ACC112 (cell line): ENCODE results near the gene ADAMTS10.

ENCODE experiments used
- H2AFZ ChIP-seq: fragments of 200-600 bp; sonication (generic); one replicate; pipeline ENCODE4 v1.6.0; 2017; ENCODE audit warnings: antibody characterized with exemption, low read length; ENCODE audit not compliant: unreplicated experiment
- H3K27ac ChIP-seq: fragments of 200-600 bp; sonication (generic); 2 replicates; pipeline ENCODE4 v1.5.1; 2014; ENCODE audit warnings: low read depth, mild to moderate bottlenecking, antibody characterized with exemption, low read length, moderate library complexity
- H3K27me3 ChIP-seq: fragments of 200-600 bp; sonication (generic); 2 replicates; pipeline ENCODE4 v1.6.1; 2014; ENCODE audit warnings: mild to moderate bottlenecking, antibody characterized with exemption, low read length, moderate library complexity, mixed read lengths; ENCODE audit not compliant: insufficient read depth
- H3K36me3 ChIP-seq: fragments of 200-600 bp; sonication (generic); 2 replicates; pipeline ENCODE4 v1.6.1; 2016; ENCODE audit warnings: mild to moderate bottlenecking, antibody characterized with exemption, low read length, moderate library complexity, mixed read lengths; ENCODE audit not compliant: insufficient read depth
- H3K4me1 ChIP-seq: fragments of 200-600 bp; sonication (generic); one replicate; pipeline ENCODE4 v1.6.1; 2016; ENCODE audit warnings: low read length, mixed read lengths; ENCODE audit not compliant: insufficient read depth, unreplicated experiment, control insufficient read depth
- H3K4me3 ChIP-seq: fragments of 200-600 bp; sonication (generic); 2 replicates; pipeline ENCODE4 v1.5.1; 2014; ENCODE audit warnings: mild to moderate bottlenecking, low read depth, low read length
- H3K79me2 ChIP-seq: fragments of 200-600 bp; sonication (generic); one replicate; pipeline ENCODE4 v1.6.0; 2016; ENCODE audit warnings: low read length; ENCODE audit not compliant: control insufficient read depth, unreplicated experiment, insufficient read depth

Gene ADAMTS10

DNA sequence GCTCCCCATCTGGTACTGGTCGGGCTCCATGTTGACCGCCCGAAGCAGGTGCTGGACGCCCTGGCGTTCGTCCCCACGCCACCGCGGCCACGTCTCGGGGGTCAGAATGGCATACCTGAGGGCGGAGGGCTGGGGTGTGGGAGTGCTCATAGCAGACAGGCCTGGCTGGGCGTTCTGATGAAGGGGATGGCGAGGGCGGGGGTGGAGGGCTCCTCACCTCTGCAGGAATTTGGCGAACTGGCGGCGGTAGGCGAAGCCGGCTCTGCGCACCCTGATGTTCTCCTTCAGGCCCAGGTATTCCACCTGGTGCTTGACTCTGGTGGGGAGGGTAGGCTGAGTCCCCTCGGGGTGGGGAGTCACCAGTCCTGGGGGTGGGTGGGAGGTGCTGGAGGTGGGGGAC is 74.2 kb downstream of the ADAMTS10 start:
- Histone ChIP-seq H3K27ac (no peak overlapping the region), H3K27me3 (no peaks in the 10 kb centered on the region), H3K4me3 (no peak overlapping the region), H2AFZ (no peak overlapping the region), H3K4me1 (peaks cover 2% of the 10 kb centered on the region), H3K79me2 (no peaks in the 10 kb centered on the region), H3K36me3 (no peaks in the 10 kb centered on the region)

DNA sequence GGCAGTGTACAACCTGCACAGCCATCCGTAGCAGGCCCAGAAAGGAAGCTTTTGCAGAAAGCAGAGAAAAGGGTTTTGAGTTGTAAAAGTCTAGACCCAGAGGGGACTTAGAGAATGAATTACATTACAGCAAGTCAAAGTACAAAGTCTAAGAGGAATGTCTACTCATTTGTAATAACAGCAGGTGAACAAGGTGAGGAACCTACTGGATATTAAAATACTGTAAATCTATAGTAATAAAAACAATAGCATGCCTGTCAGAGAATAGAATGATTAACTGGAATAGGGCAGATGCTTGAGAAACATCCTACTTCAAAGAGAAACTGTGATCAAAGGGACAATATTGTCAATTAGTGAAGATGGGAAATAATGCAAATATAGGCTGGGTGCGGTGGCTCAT is 78.3 kb downstream of the ADAMTS10 start:
- Histone ChIP-seq H3K4me3 (no peak overlapping the region), H3K27me3 (no peaks in the 10 kb centered on the region), H3K27ac (no peak overlapping the region), H2AFZ (no peak overlapping the region), H3K79me2 (peaks cover 2% of the 10 kb centered on the region), H3K36me3 (no peaks in the 10 kb centered on the region), H3K4me1 (no peaks in the 10 kb centered on the region)

DNA sequence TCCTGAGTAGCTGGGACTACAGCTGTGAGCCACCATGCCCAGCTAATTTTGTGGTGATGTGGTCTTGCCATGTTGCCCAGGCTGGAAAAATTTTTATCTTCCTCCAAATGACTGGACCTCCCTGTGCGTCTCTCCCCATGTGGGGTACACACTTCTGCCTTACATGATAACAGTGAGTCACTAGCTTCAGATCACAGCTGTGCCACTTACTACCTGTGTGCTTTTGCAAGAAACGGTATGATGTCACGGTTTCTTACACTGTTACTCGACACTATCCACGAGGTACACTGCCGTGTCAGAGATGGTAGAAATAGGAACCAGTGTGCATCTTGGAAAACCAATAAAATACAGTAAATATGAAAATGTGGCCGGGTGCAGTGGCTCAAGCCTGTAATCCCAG is 79.0 kb downstream of the ADAMTS10 start:
- Histone ChIP-seq H3K36me3 (no peaks in the 10 kb centered on the region), H3K27ac (no peak overlapping the region), H3K4me3 (no peak overlapping the region), H3K4me1 (no peaks in the 10 kb centered on the region), H3K79me2 (peaks cover 2% of the 10 kb centered on the region), H2AFZ (no peak overlapping the region), H3K27me3 (no peaks in the 10 kb centered on the region)
